KMS-11 (cell line): ENCODE measurements around the gene EGR1.

ENCODE experiments used
- H2AFZ ChIP-seq: fragments of 200-600 bp; sonication (generic); 2 replicates; pipeline ENCODE4 v1.6.1; 2016; ENCODE audit warnings: antibody characterized with exemption, mixed run types, low read depth
- H3K27ac ChIP-seq: fragments of 200-600 bp; sonication (generic); 2 replicates; pipeline ENCODE4 v1.6.1; 2016; ENCODE audit warnings: mild to moderate bottlenecking, mixed run types
- H3K27me3 ChIP-seq: fragments of 200-600 bp; sonication (generic); 2 replicates; pipeline ENCODE4 v1.6.1; 2017; ENCODE audit warnings: mild to moderate bottlenecking, low read depth, mixed run types, moderate library complexity; ENCODE audit not compliant: insufficient read depth
- H3K36me3 ChIP-seq: fragments of 200-600 bp; sonication (generic); 2 replicates; pipeline ENCODE4 v1.6.1; 2017; ENCODE audit warnings: mild to moderate bottlenecking, mixed run types; ENCODE audit not compliant: insufficient read depth
- H3K4me1 ChIP-seq: fragments of 200-600 bp; sonication (generic); 2 replicates; pipeline ENCODE4 v1.6.1; 2016; ENCODE audit warnings: mild to moderate bottlenecking, low read depth, mixed run types; ENCODE audit not compliant: poor library complexity, severe bottlenecking
- H3K4me2 ChIP-seq: fragments of 200-600 bp; sonication (generic); 2 replicates; pipeline ENCODE4 v1.7.0; 2016; ENCODE audit warnings: mild to moderate bottlenecking, mixed run types
- H3K4me3 ChIP-seq: fragments of 200-600 bp; sonication (generic); IDR thresholded peaks from 2 replicates; pipeline ENCODE4 v1.6.1; 2017; ENCODE audit warnings: low read depth, low read length, mixed read lengths; ENCODE audit not compliant: insufficient read depth
- H3K79me2 ChIP-seq: fragments of 200-600 bp; sonication (generic); 2 replicates; pipeline ENCODE4 v1.6.1; 2016; ENCODE audit warnings: low read depth, mixed run types; ENCODE audit not compliant: insufficient read depth
- H3K9ac ChIP-seq: fragments of 200-600 bp; sonication (generic); 2 replicates; pipeline ENCODE4 v1.6.1; 2016; ENCODE audit warnings: mild to moderate bottlenecking, mixed run types
- H4K20me1 ChIP-seq: fragments of 200-600 bp; sonication (generic); 2 replicates; pipeline ENCODE4 v1.6.1; 2016; ENCODE audit warnings: mild to moderate bottlenecking, mixed run types; ENCODE audit not compliant: insufficient read depth
- CTCF ChIP-seq: fragments of 200-600 bp; sonication (generic); conservative IDR thresholded peaks from 2 replicates; pipeline ENCODE4 v1.6.1; 2017; ENCODE audit warnings: low read depth, mild to moderate bottlenecking, antibody characterized with exemption, low read length, moderate library complexity, mixed read lengths

Gene EGR1

GRCh38 chr5:138464388-138465260 lies 655 bp upstream of the EGR1 start:
- Histone ChIP-seq H3K4me2 (peak overlapping the region; percentile 80), H3K27me3 (0 out of 2 replicates have a peak, but pooled peaks cover 3% of the 10 kb centered on the region), H3K9ac (peak overlapping the region; percentile 81), H3K4me1 (peaks cover 6% of the 10 kb centered on the region), H3K4me3 (no peak overlapping the region), H4K20me1 (no peaks in the 10 kb centered on the region), H2AFZ (peak overlapping the region; percentile 98), H3K36me3 (no peaks in the 10 kb centered on the region), H3K27ac (peak overlapping the region; percentile 78), H3K79me2 (no peaks in the 10 kb centered on the region)
- TF ChIP-seq CTCF = peak; percentile 28; the same call in 1 of the 2 replicates

- peak overlapping the region; percentile 80; the same call in 1 of the 2 replicates for H3K4me2 ChIP-seq
- H3K79me2 ChIP-seq = no peaks in the 10 kb centered on the region
- no peak overlapping the region for H3K4me3 ChIP-seq
- H3K36me3 ChIP-seq = no peaks in the 10 kb centered on the region
- TF ChIP-seq CTCF = no peak
- H3K9ac ChIP-seq = no peak overlapping the region
- H3K27me3 ChIP-seq = 0 out of 2 replicates have a peak, but pooled peaks cover 3% of the 10 kb centered on the region
- H2AFZ ChIP-seq = peak overlapping the region; percentile 98; the same call in 1 of the 2 replicates
- H3K4me1 ChIP-seq = peaks cover 6% of the 10 kb centered on the region
- no peaks in the 10 kb centered on the region for H4K20me1 ChIP-seq
- no peak overlapping the region for H3K27ac ChIP-seq
Observed at GRCh38 chr5:138466125-138466899, 1.0 kb downstream of the EGR1 start.

- H3K4me2 ChIP-seq = no peak overlapping the region
- H3K36me3 ChIP-seq = no peaks in the 10 kb centered on the region
- peaks cover 6% of the 10 kb centered on the region for H3K4me1 ChIP-seq
- H2AFZ ChIP-seq = no peak overlapping the region
- no peak overlapping the region for H3K9ac ChIP-seq
- no peak overlapping the region for H3K27ac ChIP-seq
- no peak for TF ChIP-seq CTCF
- H3K4me3 ChIP-seq = no peak overlapping the region
- 0 out of 2 replicates have a peak, but pooled peaks cover 3% of the 10 kb centered on the region for H3K27me3 ChIP-seq
- H4K20me1 ChIP-seq = no peaks in the 10 kb centered on the region
- no peaks in the 10 kb centered on the region for H3K79me2 ChIP-seq
Observed at GRCh38 chr5:138466900-138467710, 1.8 kb downstream of the EGR1 start.

- H3K4me1 ChIP-seq = peaks cover 6% of the 10 kb centered on the region
- no peak overlapping the region for H3K9ac ChIP-seq
- no peaks in the 10 kb centered on the region for H3K79me2 ChIP-seq
- H3K36me3 ChIP-seq = no peaks in the 10 kb centered on the region
- H3K4me3 ChIP-seq = no peak overlapping the region
- H4K20me1 ChIP-seq = no peaks in the 10 kb centered on the region
- H2AFZ ChIP-seq = no peak overlapping the region
- TF ChIP-seq CTCF = no peak
- no peak overlapping the region for H3K4me2 ChIP-seq
- 0 out of 2 replicates have a peak, but pooled peaks cover 3% of the 10 kb centered on the region for H3K27me3 ChIP-seq
- H3K27ac ChIP-seq = no peak overlapping the region
Observed at GRCh38 chr5:138467711-138468132, 2.4 kb downstream of the EGR1 start.
